Measurements from ENCODE around the gene GPR142.
A peak's percentile ranks its signal among the peaks of the same experiment; 100 is the strongest.

Gene GPR142

GRCh38 chr17:74343526-74344284, 23.6 kb upstream of the GPR142 start:
- no peak for DNase-seq (ENCODE audit: low read depth in 3 of 3, low spot score in 1 of 3)

GRCh38 chr17:74344658-74345057, 22.6 kb upstream of the GPR142 start:
- no peak for DNase-seq (ENCODE audit: low read depth in 3 of 3, low spot score in 1 of 3)

GRCh38 chr17:74345433-74346241, 21.7 kb upstream of the GPR142 start:
- DNase-seq (ENCODE audit: low read depth in 3 of 3, low spot score in 1 of 3) = no peak

GRCh38 chr17:74347646-74348045, 19.7 kb upstream of the GPR142 start:
- DNase-seq (ENCODE audit: low read depth in 3 of 3, low spot score in 1 of 3) = no peak

GRCh38 chr17:74349120-74349519, 18.2 kb upstream of the GPR142 start:
- no peak for DNase-seq (ENCODE audit: low read depth in 3 of 3, low spot score in 1 of 3)

GRCh38 chr17:74350486-74350885, 16.8 kb upstream of the GPR142 start:
- DNase-seq (ENCODE audit: low read depth in 3 of 3, low spot score in 1 of 3) = no peak

- DNase-seq (ENCODE audit: low read depth in 3 of 3, low spot score in 1 of 3) = no peak
These were observed 15.6 kb upstream of the GPR142 start for GRCh38 chr17:74351552-74352210.

- no peak for DNase-seq (ENCODE audit: low read depth in 3 of 3, low spot score in 1 of 3)
These were observed 13.8 kb upstream of the GPR142 start for GRCh38 chr17:74353446-74354060.

- DNase-seq (ENCODE audit: low read depth in 3 of 3, low spot score in 1 of 3) = peak in 1 of 3 donors; percentile 35
These were observed 13.2 kb upstream of the GPR142 start for GRCh38 chr17:74354123-74354522.

- DNase-seq (ENCODE audit: low read depth in 3 of 3, low spot score in 1 of 3) = no peak
These were observed 12.7 kb upstream of the GPR142 start for GRCh38 chr17:74354561-74354960.

GRCh38 chr17:74355065-74355464, 12.2 kb upstream of the GPR142 start:
- DNase-seq (ENCODE audit: low read depth in 3 of 3, low spot score in 1 of 3) = no peak

- DNase-seq (ENCODE audit: low read depth in 3 of 3, low spot score in 1 of 3) = no peak
These were observed 10.4 kb upstream of the GPR142 start for GRCh38 chr17:74356646-74357465.

GRCh38 chr17:74357466-74357809, 9.9 kb upstream of the GPR142 start:
- DNase-seq (ENCODE audit: low read depth in 3 of 3, low spot score in 1 of 3) = no peak

GRCh38 chr17:74358697-74359096, 8.6 kb upstream of the GPR142 start:
- DNase-seq (ENCODE audit: low read depth in 3 of 3, low spot score in 1 of 3) = no peak

- DNase-seq (ENCODE audit: low read depth in 3 of 3, low spot score in 1 of 3) = no peak
These were observed 7.4 kb upstream of the GPR142 start for GRCh38 chr17:74359916-74360315.

- DNase-seq (ENCODE audit: low read depth in 3 of 3, low spot score in 1 of 3) = no peak
These were observed 6.4 kb upstream of the GPR142 start for GRCh38 chr17:74360899-74361229.

GRCh38 chr17:74361230-74362068, 5.9 kb upstream of the GPR142 start, which contains the start of gene BTBD17:
BTBD17 (minus strand) TSS chr17:74361868; CDS start chr17:74361819, 49 bp downstream.
- DNase-seq (ENCODE audit: low read depth in 3 of 3, low spot score in 1 of 3) = peak in 1 of 3 donors; percentile 17

- DNase-seq (ENCODE audit: low read depth in 3 of 3, low spot score in 1 of 3) = no peak
These were observed 5.3 kb upstream of the GPR142 start for GRCh38 chr17:74362069-74362405.

GRCh38 chr17:74362810-74363498, 4.4 kb upstream of the GPR142 start:
- no peak for DNase-seq (ENCODE audit: low read depth in 3 of 3, low spot score in 1 of 3)
